Smooth muscle cell (in vitro differentiated cells): ENCODE data around the gene EID3. TPM values are rescaled to one million over a fixed set of nuclear protein-coding genes. Genes with fewer than 3 reads are reported as not detected.

Source experiments
- DNase-seq: peaks from one replicate; lab custom pipeline; 2025; ENCODE audit not compliant: unreplicated experiment; lab: John Stamatoyannopoulos, UW
- H2AFZ ChIP-seq: fragments of 200-600 bp; sonication (generic); 2 replicates; pipeline ENCODE4 v1.6.0; 2016; ENCODE audit warnings: antibody characterized with exemption, low read depth, mild to moderate bottlenecking
- H3F3A ChIP-seq: fragments of 200-600 bp; sonication (generic); 2 replicates; pipeline ENCODE4 v1.6.0; 2017; ENCODE audit warnings: antibody characterized with exemption, low read depth
- H3K27ac ChIP-seq: fragments of 200-600 bp; sonication (generic); 2 replicates; pipeline ENCODE4 v1.5.1; 2016; ENCODE audit warnings: low read depth, mild to moderate bottlenecking
- H3K27me3 ChIP-seq: fragments of 200-600 bp; sonication (generic); 2 replicates; pipeline ENCODE4 v1.6.1; 2016; ENCODE audit warnings: low read depth, mild to moderate bottlenecking
- H3K36me3 ChIP-seq: fragments of 200-600 bp; sonication (generic); 2 replicates; pipeline ENCODE4 v1.5.1; 2016; ENCODE audit warnings: low read depth
- H3K4me1 ChIP-seq: fragments of 200-600 bp; sonication (generic); 2 replicates; pipeline ENCODE4 v1.5.1; 2016; ENCODE audit warnings: low read depth
- H3K4me2 ChIP-seq: fragments of 200-600 bp; sonication (generic); 2 replicates; pipeline ENCODE4 v1.6.0; 2016; ENCODE audit warnings: mild to moderate bottlenecking
- H3K4me3 ChIP-seq: fragments of 200-600 bp; sonication (generic); 2 replicates; pipeline ENCODE4 v1.5.1; 2016; ENCODE audit warnings: mild to moderate bottlenecking
- H3K79me2 ChIP-seq: fragments of 200-600 bp; sonication (generic); 2 replicates; pipeline ENCODE4 v1.6.0; 2016; ENCODE audit warnings: low read depth, mild to moderate bottlenecking
- H3K9ac ChIP-seq: fragments of 200-600 bp; sonication (generic); 2 replicates; pipeline ENCODE4 v1.6.0; 2016; ENCODE audit warnings: low read depth
- H3K9me3 ChIP-seq: fragments of 200-600 bp; sonication (generic); replicated peaks from 2 replicates; pipeline ENCODE4 v1.5.1; 2016; ENCODE audit warnings: low read depth
- H4K20me1 ChIP-seq: fragments of 200-600 bp; sonication (generic); 2 replicates; pipeline ENCODE4 v1.6.0; 2016; ENCODE audit warnings: low read depth
- CTCF ChIP-seq: fragments of 200-600 bp; sonication (generic); IDR thresholded peaks from 2 replicates; pipeline ENCODE4 v1.5.1; 2017; ENCODE audit warnings: borderline replicate concordance, mild to moderate bottlenecking, antibody characterized with exemption; ENCODE audit not compliant: insufficient read depth, poor library complexity, severe bottlenecking
- WGBS: methylation state at CpG from one replicate; pipeline ENCODE4 v1.1.7; 2016; ENCODE audit warnings: low lambda C conversion rate; 5-methylcytosine and 5-hydroxymethylcytosine counted together
- polyA plus RNA-seq: library from polyadenylated mRNA; unstranded; fragments of >200 nt; fragmentation: Nextera tagmentation; extraction: Ambion mirVana; gene quantifications from 2 replicates; pipeline ENCODE4 v1.2.1, GENCODE V29; 2016
- total RNA-seq: library from RNA; depleted of rRNA; stranded (reverse); fragments of >200 nt; gene quantifications from 2 replicates; pipeline ENCODE4 v1.2.3, GENCODE V29; 2014

EID3 gene
- total and polyA plus RNA-seq, 2 experiments from 2014 or later = 1.5 to 4.0 TPM

- peaks cover 8% of the 10 kb centered on the region for H4K20me1 ChIP-seq
- no peaks in the 10 kb centered on the region for H3K9me3 ChIP-seq
- H3K4me2 ChIP-seq = no peak overlapping the region
- peaks cover 5% of the 10 kb centered on the region for H3K36me3 ChIP-seq
- no peak overlapping the region for H3K27ac ChIP-seq
- no peak overlapping the region for H2AFZ ChIP-seq
- H3K79me2 ChIP-seq = no peaks in the 10 kb centered on the region
- H3K27me3 ChIP-seq = no peaks in the 10 kb centered on the region
- H3K4me1 ChIP-seq = no peaks in the 10 kb centered on the region
- H3K9ac ChIP-seq = no peak overlapping the region
- no peaks in the 10 kb centered on the region for H3F3A ChIP-seq
- no peak for TF ChIP-seq CTCF
- 97% methylated on average over 11 of the region's 11 CpGs for WGBS
- DNase-seq = no peak
- H3K4me3 ChIP-seq = no peak overlapping the region
Measured at GRCh38 chr12:104348283-104348993, 44.9 kb downstream of the EID3 start.

- Histone ChIP-seq H2AFZ (no peak overlapping the region), H3K36me3 (peaks cover 5% of the 10 kb centered on the region), H3K79me2 (no peaks in the 10 kb centered on the region), H3K27me3 (no peaks in the 10 kb centered on the region), H3K4me3 (no peak overlapping the region), H3K4me2 (no peak overlapping the region), H3F3A (no peaks in the 10 kb centered on the region), H3K9ac (no peak overlapping the region), H3K4me1 (no peaks in the 10 kb centered on the region), H4K20me1 (peaks cover 8% of the 10 kb centered on the region), H3K27ac (no peak overlapping the region), H3K9me3 (no peaks in the 10 kb centered on the region)
- no peak for TF ChIP-seq CTCF
- WGBS = 100% methylated on average over 2 of the region's 2 CpGs
- DNase-seq = no peak
Measured at GRCh38 chr12:104348994-104349494, 45.5 kb downstream of the EID3 start.

- no peaks in the 10 kb centered on the region for H3K4me1 ChIP-seq
- no peaks in the 10 kb centered on the region for H3K79me2 ChIP-seq
- H3K9me3 ChIP-seq = no peaks in the 10 kb centered on the region
- H3F3A ChIP-seq = no peaks in the 10 kb centered on the region
- WGBS = 92% methylated on average over 8 of the region's 8 CpGs
- peaks cover 5% of the 10 kb centered on the region for H3K36me3 ChIP-seq
- DNase-seq = no peak
- H3K4me2 ChIP-seq = no peak overlapping the region
- no peak overlapping the region for H3K9ac ChIP-seq
- TF ChIP-seq CTCF = no peak
- H3K27me3 ChIP-seq = no peaks in the 10 kb centered on the region
- no peaks in the 10 kb centered on the region for H4K20me1 ChIP-seq
- no peak overlapping the region for H3K4me3 ChIP-seq
- no peak overlapping the region for H3K27ac ChIP-seq
- H2AFZ ChIP-seq = no peak overlapping the region
Measured at GRCh38 chr12:104350211-104351056, 46.9 kb downstream of the EID3 start.
